ENCODE measurements around the gene NEDD4L. TPM values are rescaled to one million over a fixed set of nuclear protein-coding genes. Genes with fewer than 3 reads are reported as not detected.

Gene NEDD4L
- total and polyA plus RNA-seq, 2 experiments from 2014 or later: 36.2 to 72.3 TPM

- Histone ChIP-seq H3K4me1 (ENCODE audit: insufficient read depth) (peaks cover 66% of the 10 kb centered on the region), H3K4me3 (no peak overlapping the region), H3K4me2 (peak overlapping the region; percentile 50; the same call in 1 of the 2 replicates), H3K9me2 (ENCODE audit: insufficient read depth) (no peaks in the 10 kb centered on the region), H4K20me1 (replicated peaks; ENCODE audit: insufficient read depth) (peaks cover 2% of the 10 kb centered on the region), H3F3A (replicated peaks; ENCODE audit: low read depth) (no peaks in the 10 kb centered on the region), H2AFZ (no peak overlapping the region), H3K27me3 (ENCODE audit: insufficient read depth) (no peaks in the 10 kb centered on the region), H3K27ac (ENCODE audit: low read depth) (no peak overlapping the region), H3K36me3 (ENCODE audit: insufficient read depth) (no peaks in the 10 kb centered on the region), H3K79me2 (replicated peaks; ENCODE audit: insufficient read depth) (peaks cover 85% of the 10 kb centered on the region)
- peaks cover 4% of the 10 kb centered on the region for H3K27me3 Mint-ChIP-seq (ENCODE audit: insufficient read depth, low read depth, poor library complexity)
- peaks cover 4% of the 10 kb centered on the region; the same call in 2 of the 3 replicates for H3K36me3 Mint-ChIP-seq (ENCODE audit: low read depth)
- H3K27ac Mint-ChIP-seq: no peak overlapping the region
- no peak for TF ChIP-seq ZNF114 (CRISPR knock-in tag; IDR thresholded peaks at IDR 0.05)
- TF ChIP-seq STAT1 (IDR thresholded peaks at IDR 0.05; ENCODE audit: unreplicated experiment): no peak
- TF ChIP-seq POLR2AphosphoS5 (IDR thresholded peaks at IDR 0.05; ENCODE audit: low read depth): no peak
- no peak for TF ChIP-seq ZNF331 (CRISPR knock-in tag; IDR thresholded peaks at IDR 0.05; ENCODE audit: low read depth)
- DNase-seq (ENCODE audit: low spot score): no peak
- ATAC-seq: no peak
- peaks cover 72% of the 10 kb centered on the region for H3K4me1 Mint-ChIP-seq
- H3K4me3 Mint-ChIP-seq: no peak overlapping the region
- H3K9me3 Mint-ChIP-seq: no peaks in the 10 kb centered on the region
Observed at GRCh38 chr18:58095655-58096054, 51.6 kb downstream of the NEDD4L start.

- Mint-ChIP-seq H3K36me3 (ENCODE audit: low read depth) (no peaks in the 10 kb centered on the region), H3K9me3 (no peaks in the 10 kb centered on the region), H3K4me1 (peaks cover 71% of the 10 kb centered on the region), H3K27ac (no peak overlapping the region), H3K4me3 (no peak overlapping the region), H3K27me3 (ENCODE audit: insufficient read depth, low read depth, poor library complexity) (peaks cover 4% of the 10 kb centered on the region)
- Histone ChIP-seq H3K4me3 (no peak overlapping the region), H3K27ac (ENCODE audit: low read depth) (no peak overlapping the region), H4K20me1 (replicated peaks; ENCODE audit: insufficient read depth) (peaks cover 2% of the 10 kb centered on the region), H3K36me3 (ENCODE audit: insufficient read depth) (no peaks in the 10 kb centered on the region), H3K79me2 (replicated peaks; ENCODE audit: insufficient read depth) (peaks cover 84% of the 10 kb centered on the region), H3F3A (replicated peaks; ENCODE audit: low read depth) (0 out of 2 replicates have a peak, but pooled peaks cover 4% of the 10 kb centered on the region), H3K4me2 (no peak overlapping the region), H3K9me2 (ENCODE audit: insufficient read depth) (no peaks in the 10 kb centered on the region), H3K27me3 (ENCODE audit: insufficient read depth) (no peaks in the 10 kb centered on the region), H2AFZ (no peak overlapping the region), H3K4me1 (ENCODE audit: insufficient read depth) (peaks cover 66% of the 10 kb centered on the region)
- no peak for DNase-seq (ENCODE audit: low spot score)
- no peak for ATAC-seq
- TF ChIP-seq ETS1 (IDR thresholded peaks at IDR 0.05) (no peak), EZH2phosphoT487 (IDR thresholded peaks at IDR 0.05; ENCODE audit: unreplicated experiment) (no peak), EZH2 (IDR thresholded peaks at IDR 0.05; ENCODE audit: low read depth, unreplicated experiment) (no peak), CREB1 (CRISPR knock-in tag; IDR thresholded peaks at IDR 0.05; ENCODE audit: low read depth) (no peak), ZNF462 (CRISPR knock-in tag; IDR thresholded peaks at IDR 0.05) (no peak), NANOG (IDR thresholded peaks at IDR 0.05; ENCODE audit: borderline replicate concordance) (no peak), ZNF114 (CRISPR knock-in tag; IDR thresholded peaks at IDR 0.05) (no peak), JUNB (IDR thresholded peaks at IDR 0.05; ENCODE audit: unreplicated experiment) (no peak)
Observed at GRCh38 chr18:58096658-58097057, 52.6 kb downstream of the NEDD4L start.
